SH-SY5Y (cell line): ENCODE data around the gene CHIC1.

Experiments used
- GATA2 ChIP-seq: IDR thresholded peaks from 2 replicates; pipeline ENCODE4 v1.6.1; 2011; ENCODE audit warnings: mild to moderate bottlenecking, low read depth, low read length
- GATA3 ChIP-seq: IDR thresholded peaks from 2 replicates; pipeline ENCODE4 v1.6.1; 2011; ENCODE audit warnings: low read depth, mild to moderate bottlenecking, low read length, moderate library complexity

GRCh38 chrX:73562984-73563737, at the start of gene CHIC1:
- TF ChIP-seq GATA2 (no peak), GATA3 (no peak)
